MG63 (cell line): ENCODE results near the gene C12orf75. TPM values are rescaled to one million over a fixed set of nuclear protein-coding genes. Genes with fewer than 3 reads are reported as not detected.
"Not testable (repeated sequence)": the region's sequence is repeated elsewhere in the genome, so short reads cannot be mapped to it uniquely, and the experiment has no call there.

ENCODE experiments used
- DNase-seq: peaks from one replicate; pipeline ENCODE4 v3.0.0-alpha.2; 2020
- H3K27me3 ChIP-seq: fragments of 250-450 bp; sonication (Bioruptor Pico); 2 replicates; pipeline ENCODE4 v1.5.1; 2020; ENCODE audit warnings: mild to moderate bottlenecking, moderate library complexity
- H3K36me3 ChIP-seq: fragments of 250-450 bp; sonication (Bioruptor Pico); 2 replicates; pipeline ENCODE4 v1.5.1; 2020; ENCODE audit warnings: mild to moderate bottlenecking, moderate library complexity
- H3K4me3 ChIP-seq: fragments of 250-450 bp; sonication (Bioruptor Pico); 2 replicates; pipeline ENCODE4 v1.5.1; 2020; ENCODE audit warnings: mild to moderate bottlenecking, moderate library complexity
- H3K9me3 ChIP-seq: fragments of 250-450 bp; sonication (Bioruptor Pico); 2 replicates; pipeline ENCODE4 v1.5.1; 2020; ENCODE audit warnings: mild to moderate bottlenecking, moderate library complexity
- total RNA-seq: library from RNA; depleted of rRNA; stranded (reverse); fragments of >200 nt; shearing (Covaris generic); gene quantifications from 2 replicates; pipeline ENCODE4 v1.2.3, GENCODE V29; 2014; ENCODE audit warnings: low replicate concordance

The C12orf75 gene
- total RNA-seq, 1 experiment from 2014 or later, result 189 TPM

DNA sequence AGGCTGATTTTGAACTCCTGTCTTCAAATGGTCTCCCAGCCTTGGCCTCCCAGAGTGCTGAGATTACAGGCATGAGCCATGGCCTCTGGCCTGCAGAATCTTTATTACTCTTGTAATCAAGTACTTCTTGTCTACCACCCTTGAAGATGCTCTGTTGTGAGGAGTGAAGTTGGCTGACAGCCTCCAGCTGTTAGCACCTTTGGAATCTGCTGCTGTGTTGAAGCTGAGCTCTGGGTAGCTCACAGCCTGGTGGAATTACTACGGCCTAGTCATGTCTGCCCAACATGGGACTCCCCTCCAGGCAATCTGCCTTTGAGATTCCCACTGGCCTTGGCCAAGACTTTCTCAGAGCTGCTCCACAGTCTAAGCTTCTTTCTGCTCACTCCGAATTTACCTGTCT, 5.8 kb upstream of the C12orf75 start:
- Histone ChIP-seq H3K9me3 (no peaks in the 10 kb centered on the region), H3K4me3 (no peak overlapping the region), H3K27me3 (no peaks in the 10 kb centered on the region), H3K36me3 (no peaks in the 10 kb centered on the region)
- DNase-seq, result no peak

DNA sequence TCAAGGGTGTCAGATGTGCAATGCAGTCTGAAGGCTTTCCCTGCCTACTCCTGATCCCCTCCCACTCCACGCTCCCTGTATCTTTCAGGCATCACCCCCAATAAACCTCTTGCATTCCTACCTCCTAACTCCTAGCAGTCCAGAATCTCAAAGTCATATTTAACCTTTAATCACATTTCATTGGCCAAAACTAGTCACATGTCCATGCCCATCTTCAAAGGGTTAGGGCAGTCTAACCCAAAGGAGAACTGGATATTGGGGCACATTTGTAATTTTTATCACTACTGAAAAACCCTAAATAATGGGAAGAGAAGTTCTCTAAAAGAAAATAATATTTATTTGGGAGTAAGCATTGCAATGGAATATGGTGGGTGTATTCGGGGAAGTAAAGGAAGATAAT, 5.4 kb upstream of the C12orf75 start:
- Histone ChIP-seq H3K27me3 (no peaks in the 10 kb centered on the region), H3K4me3 (no peak overlapping the region), H3K9me3 (no peaks in the 10 kb centered on the region), H3K36me3 (no peaks in the 10 kb centered on the region)
- DNase-seq, result no peak

DNA sequence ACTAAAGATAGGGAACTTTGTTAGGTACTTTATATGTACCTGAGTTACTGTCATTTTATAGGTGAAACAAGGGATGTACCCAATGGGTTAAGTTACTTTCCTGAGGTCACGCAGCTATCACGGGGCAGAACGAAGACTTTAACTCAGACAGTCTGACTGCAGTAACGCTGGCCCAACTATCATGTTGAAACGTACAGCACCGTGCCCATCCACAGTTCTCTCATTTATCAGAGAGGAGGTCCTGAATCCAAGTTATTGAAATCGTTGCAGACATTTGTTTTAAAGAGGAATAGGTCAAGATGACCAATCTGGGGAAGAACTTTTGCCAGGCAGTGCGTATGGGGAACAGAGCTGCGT, 587 bp upstream of the C12orf75 start:
- no peaks in the 10 kb centered on the region for H3K27me3 ChIP-seq
- H3K36me3 ChIP-seq, result peaks cover 4% of the 10 kb centered on the region; the same call in 1 of the 2 replicates
- peak overlapping the region; percentile 75 for H3K4me3 ChIP-seq
- DNase-seq, result no peak
- no peaks in the 10 kb centered on the region for H3K9me3 ChIP-seq

DNA sequence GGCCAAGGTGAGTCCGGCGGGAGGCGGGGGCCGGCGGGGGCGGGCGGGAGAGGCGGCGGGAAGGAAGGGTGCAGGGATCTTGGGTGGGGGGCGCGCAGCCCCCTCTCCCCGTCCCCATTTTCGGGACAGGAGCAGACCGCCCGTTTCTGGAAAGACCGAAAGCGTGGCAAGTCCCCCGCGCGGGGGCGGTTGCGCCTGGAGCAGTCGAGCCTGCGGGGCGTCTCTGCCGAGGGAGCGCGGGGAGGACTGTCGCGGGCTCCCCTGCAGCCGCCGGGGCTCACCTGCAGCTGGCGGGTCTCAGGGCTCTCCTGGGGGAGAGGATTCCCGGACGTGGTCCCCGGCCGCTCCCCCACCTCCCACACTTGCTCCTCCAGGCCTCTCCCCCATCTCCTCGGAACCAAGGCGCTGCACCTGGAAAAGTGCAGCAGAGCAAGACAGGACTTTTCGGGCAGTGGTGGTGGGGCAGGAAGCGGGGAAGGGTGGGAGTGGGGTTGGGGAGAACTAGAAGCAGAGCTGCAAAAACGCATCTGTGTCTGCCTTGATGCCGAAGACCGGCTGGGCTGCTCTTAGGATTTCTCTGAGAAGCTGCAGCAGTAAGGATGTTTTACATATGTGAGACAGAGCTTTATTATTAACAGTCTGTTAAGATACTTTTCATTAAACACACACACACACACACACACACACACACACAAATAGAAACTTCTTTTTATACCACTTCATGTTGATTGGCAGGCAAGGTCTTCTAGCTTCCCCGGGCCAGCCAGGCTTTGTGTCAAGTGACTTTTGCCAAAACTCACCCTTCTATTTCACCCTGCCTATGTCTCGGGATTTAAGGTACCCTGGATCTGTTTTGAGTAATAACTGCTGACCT, 677 bp downstream of the C12orf75 start:
- H3K4me3 ChIP-seq, result peak overlapping the region; percentile 75
- no peaks in the 10 kb centered on the region for H3K9me3 ChIP-seq
- DNase-seq, result peak; percentile 23
- H3K36me3 ChIP-seq, result peaks cover 5% of the 10 kb centered on the region
- no peaks in the 10 kb centered on the region for H3K27me3 ChIP-seq

DNA sequence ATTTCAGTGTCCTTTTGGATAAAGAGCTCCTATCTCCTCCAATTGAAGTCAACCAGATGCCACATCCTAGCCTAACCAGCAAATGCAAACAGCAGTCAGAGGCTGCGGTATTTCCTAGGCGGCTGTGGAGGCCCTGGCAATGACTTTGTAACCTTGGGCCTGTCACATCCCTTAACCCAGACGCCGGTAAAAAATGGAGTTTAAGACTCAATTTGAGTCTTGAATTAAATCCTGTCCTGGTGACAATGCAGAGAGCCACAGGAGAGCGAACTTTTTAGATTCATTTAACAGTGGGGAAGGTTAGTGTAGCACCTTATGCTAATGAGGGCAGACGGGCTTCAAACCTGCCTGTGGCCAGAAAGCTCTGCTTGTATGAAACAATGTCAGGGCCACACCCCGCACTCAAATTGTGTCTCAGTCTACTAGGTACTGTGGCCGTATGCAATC, 1.3 kb downstream of the C12orf75 start:
- Histone ChIP-seq H3K27me3 (no peaks in the 10 kb centered on the region), H3K9me3 (no peaks in the 10 kb centered on the region), H3K36me3 (peaks cover 12% of the 10 kb centered on the region), H3K4me3 (peak overlapping the region; percentile 75)
- DNase-seq, result no peak

DNA sequence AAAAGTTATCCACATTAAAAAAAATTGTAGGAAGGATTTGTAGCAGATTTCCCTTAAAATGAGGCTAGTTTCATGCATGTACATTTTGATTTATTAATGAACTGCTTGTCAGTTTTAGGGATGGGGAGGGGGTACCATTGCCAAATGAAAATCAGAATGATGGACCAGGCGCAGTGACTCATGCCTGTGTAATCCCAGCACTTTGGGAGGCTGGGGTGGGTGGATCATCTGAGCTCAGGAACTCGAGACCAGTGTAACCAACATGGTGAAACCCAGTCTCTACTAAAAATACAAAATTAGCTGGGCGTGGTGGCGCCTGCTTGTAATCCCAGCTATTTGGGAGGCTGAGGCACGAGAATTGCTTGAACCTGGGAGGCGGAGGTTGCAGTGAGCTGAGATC, 1.8 kb downstream of the C12orf75 start:
- not testable (repeated sequence) for H3K9me3 ChIP-seq, H3K27me3 ChIP-seq, DNase-seq
- peaks cover 16% of the 10 kb centered on the region for H3K36me3 ChIP-seq
- peak overlapping the region; percentile 75 for H3K4me3 ChIP-seq

DNA sequence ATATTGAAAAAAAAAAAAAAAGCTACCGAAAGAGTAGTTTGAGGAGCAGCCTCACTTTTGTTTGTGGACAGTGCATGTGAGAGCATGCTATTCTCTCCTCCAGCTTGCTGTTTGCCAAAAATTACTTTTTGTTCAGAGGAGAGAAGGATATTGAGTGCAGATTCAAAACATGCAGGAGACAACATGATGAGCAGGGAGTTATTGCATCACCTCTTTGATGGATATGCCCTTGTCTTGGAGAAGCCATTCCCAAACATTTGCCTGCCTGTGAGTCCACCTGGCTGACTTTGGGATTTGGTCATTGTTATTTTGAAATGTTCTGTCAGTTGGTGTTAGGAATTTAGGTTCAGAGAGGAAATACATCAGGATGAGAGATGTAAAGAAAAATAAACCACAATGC, 2.4 kb downstream of the C12orf75 start:
- no peak for DNase-seq
- Histone ChIP-seq H3K9me3 (no peaks in the 10 kb centered on the region), H3K27me3 (no peaks in the 10 kb centered on the region), H3K4me3 (no peak overlapping the region), H3K36me3 (peaks cover 20% of the 10 kb centered on the region)

DNA sequence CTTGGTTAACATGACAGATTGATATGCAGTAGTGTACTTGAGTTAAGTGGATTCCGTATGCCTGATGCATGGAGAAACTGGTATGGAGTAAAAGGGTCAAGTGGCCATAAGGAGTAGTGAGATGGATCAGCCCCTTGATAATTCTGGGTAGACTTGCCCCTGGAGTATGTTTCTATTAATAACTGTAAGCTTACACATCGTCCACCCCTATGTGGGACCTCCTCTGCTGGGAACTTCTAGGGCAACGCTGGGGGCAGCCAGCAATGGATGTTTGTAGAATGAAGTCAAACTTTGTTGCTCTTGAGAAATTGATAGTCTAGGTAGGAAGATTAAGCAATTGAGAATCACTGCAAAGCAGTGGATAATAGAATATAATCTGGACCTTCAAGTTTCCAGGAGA, 3.5 kb downstream of the C12orf75 start:
- no peaks in the 10 kb centered on the region for H3K27me3 ChIP-seq
- H3K9me3 ChIP-seq, result no peaks in the 10 kb centered on the region
- DNase-seq, result no peak
- no peak overlapping the region for H3K4me3 ChIP-seq
- peaks cover 27% of the 10 kb centered on the region for H3K36me3 ChIP-seq

DNA sequence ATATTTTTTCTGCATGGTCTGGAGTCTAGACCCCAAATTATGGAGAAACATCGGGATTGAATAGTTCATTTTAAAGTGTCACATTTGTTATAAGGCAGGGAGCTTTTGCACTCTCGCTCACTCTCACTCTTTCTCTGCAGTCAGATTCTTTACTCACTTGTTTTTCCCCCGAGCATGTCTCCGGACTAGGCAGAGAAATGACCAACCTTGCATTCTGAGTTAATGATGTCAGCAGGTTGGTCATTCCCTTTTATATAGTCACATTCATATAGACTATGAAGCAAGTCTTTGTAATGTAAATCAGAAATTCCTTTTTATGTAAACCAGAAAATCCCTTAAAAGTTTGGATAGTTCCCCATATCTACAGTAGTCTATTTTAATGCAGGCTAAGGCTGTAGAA, 4.1 kb downstream of the C12orf75 start:
- H3K4me3 ChIP-seq, result no peak overlapping the region
- no peak for DNase-seq

DNA sequence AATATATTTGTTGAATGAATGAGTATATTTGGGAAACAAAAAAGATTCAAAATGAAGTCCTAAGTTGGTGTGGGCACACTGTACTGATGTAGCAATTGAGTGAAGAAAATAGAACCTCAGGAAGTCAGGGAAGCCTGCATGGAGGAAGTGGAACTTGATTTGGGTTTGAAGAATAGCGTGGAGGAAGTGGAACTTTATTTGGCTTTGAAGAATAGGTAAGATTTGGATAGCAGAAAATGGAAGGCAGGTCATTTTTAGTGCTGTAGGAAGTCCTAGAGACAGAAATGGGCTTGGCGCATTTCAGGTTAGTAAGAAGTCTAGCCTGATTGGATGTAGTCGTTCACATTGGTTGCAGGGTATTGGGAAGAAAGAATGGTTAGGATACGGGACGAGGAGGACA, 5.4 kb downstream of the C12orf75 start:
- H3K36me3 ChIP-seq, result peaks cover 38% of the 10 kb centered on the region
- no peaks in the 10 kb centered on the region for H3K27me3 ChIP-seq
- no peak for DNase-seq
- H3K4me3 ChIP-seq, result no peak overlapping the region
- H3K9me3 ChIP-seq, result peaks cover 5% of the 10 kb centered on the region

More for the DNA sequence above, 4.1 kb downstream of the C12orf75 start:
- peaks cover 28% of the 10 kb centered on the region for H3K36me3 ChIP-seq
- no peaks in the 10 kb centered on the region for H3K27me3 ChIP-seq
- no peaks in the 10 kb centered on the region for H3K9me3 ChIP-seq

DNA sequence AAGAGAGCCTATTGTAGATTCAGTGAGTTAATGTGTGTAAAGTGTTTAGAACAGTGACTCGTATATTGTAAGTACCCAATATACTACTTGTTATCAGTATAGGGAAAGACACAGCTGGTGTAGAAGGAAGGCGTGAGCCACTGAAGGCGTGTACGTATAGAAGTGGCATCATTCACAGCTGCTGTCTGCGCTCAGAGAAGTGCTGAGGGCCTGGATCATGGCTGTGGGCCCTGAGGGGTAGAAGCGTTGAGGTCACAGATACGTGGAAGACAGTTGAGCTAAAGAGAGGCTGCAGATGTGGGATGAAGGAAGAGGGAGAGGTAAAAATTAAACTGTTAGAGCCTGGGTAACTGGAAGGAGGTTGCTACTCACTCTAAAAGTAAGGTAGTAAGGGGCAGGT, 5.9 kb downstream of the C12orf75 start:
- Histone ChIP-seq H3K36me3 (peaks cover 42% of the 10 kb centered on the region), H3K9me3 (peaks cover 6% of the 10 kb centered on the region), H3K4me3 (no peak overlapping the region), H3K27me3 (no peaks in the 10 kb centered on the region)
- no peak for DNase-seq

DNA sequence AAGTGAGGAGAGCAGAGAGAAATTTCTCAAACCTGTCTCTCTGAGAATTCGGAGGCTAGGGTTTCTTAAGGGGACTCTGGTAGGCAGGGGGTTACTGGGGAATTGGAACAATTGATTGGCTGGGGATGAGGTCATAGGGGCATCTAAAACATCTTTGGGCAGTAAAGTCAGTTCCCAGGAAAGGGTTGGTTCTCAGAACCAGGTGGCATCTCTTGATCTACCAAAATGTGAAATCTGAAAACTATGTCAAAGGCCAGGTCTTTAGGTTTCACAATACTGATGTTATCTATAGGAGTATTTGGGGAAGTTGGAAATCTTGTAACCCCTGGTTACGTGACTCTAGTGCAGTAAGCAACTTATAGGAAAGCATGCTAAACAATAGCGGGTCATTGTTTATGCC, 6.9 kb downstream of the C12orf75 start:
- Histone ChIP-seq H3K4me3 (no peak overlapping the region), H3K27me3 (no peaks in the 10 kb centered on the region), H3K9me3 (peaks cover 8% of the 10 kb centered on the region), H3K36me3 (peaks cover 47% of the 10 kb centered on the region)
- DNase-seq, result no peak

DNA sequence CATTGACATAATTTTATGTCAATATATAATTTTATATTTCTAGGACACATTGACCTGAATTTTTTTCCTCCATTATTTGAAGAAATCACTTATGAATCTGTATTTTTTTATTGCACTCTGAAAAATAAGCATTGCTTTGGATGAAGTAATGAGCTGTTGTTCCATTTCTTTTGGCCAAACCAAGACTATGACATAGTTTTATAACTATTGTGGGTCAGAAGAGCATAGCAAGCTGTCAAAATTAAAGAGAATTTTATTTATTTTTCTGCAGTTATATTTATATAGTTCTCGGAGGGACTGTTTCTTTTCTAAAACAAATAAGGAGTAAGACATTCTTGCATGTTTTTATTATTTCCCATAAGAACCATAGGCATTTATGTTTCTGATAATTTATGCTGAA, 8.5 kb downstream of the C12orf75 start:
- peaks cover 42% of the 10 kb centered on the region for H3K36me3 ChIP-seq
- H3K27me3 ChIP-seq, result no peaks in the 10 kb centered on the region
- no peak overlapping the region for H3K4me3 ChIP-seq
- no peak for DNase-seq
- peaks cover 8% of the 10 kb centered on the region for H3K9me3 ChIP-seq

DNA sequence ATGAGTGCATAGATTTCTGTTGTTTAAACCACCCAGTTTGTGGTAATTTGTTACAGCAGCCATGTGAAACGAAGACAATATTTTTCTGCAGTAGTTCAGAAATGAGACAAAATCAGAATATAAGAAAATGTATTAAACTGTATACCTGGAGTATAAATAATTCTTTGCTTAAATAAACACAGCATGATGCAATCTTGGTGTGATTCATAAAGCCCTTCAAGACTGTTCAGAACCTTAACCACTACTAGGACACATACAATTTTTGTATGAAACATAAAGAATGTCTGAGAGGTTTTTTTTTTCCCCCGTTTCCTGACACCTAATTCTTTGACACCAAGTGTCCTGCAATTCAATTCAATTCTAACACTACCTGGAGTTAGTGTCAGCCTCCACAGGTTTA, 10.5 kb downstream of the C12orf75 start:
- DNase-seq, result no peak
- Histone ChIP-seq H3K36me3 (peaks cover 42% of the 10 kb centered on the region), H3K4me3 (no peak overlapping the region), H3K27me3 (no peaks in the 10 kb centered on the region), H3K9me3 (peaks cover 8% of the 10 kb centered on the region)

DNA sequence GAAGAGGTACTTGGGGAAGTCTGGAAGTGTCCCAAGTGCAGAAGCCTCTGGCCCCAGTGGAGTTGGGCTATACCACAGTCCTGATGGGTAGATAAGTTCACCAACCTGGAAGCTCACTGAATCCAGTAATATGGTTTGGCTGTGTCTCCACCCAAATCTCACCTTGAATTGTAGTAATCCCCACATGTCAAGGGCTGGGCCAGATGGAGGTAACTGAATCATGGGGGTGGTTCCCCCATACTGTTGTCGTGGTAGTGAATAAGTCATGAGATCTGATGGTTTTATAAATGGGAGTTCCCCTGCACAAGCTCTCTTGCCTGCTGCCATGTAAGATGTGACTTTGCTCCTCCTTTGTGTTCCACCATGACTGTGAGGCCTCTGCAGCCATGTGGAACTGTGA, 11.1 kb downstream of the C12orf75 start:
- H3K9me3 ChIP-seq, H3K4me3 ChIP-seq, DNase-seq, H3K27me3 ChIP-seq: not testable (repeated sequence)
- H3K36me3 ChIP-seq, result peaks cover 37% of the 10 kb centered on the region

DNA sequence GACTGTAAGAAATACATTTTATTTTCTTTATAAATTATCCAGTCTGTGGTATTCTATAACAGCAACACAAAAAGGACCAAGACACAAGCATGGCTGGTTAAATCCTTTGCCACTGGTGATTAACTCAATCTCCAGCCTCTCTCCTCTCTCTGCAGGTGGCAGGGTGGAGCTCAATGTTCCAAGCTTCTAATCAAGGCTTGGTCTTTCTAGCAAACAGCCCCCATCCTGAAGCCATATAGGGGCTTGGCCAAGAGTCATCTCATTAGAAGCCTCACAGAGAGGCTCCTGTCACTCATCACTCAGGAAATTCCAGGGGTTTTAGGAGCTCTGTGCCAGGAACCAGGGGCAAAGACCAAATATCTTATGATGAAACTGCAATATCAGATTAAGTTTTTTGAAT, 12.0 kb downstream of the C12orf75 start:
- Histone ChIP-seq H3K4me3 (no peak overlapping the region), H3K36me3 (peaks cover 31% of the 10 kb centered on the region), H3K27me3 (no peaks in the 10 kb centered on the region), H3K9me3 (peaks cover 8% of the 10 kb centered on the region)
- DNase-seq, result no peak

DNA sequence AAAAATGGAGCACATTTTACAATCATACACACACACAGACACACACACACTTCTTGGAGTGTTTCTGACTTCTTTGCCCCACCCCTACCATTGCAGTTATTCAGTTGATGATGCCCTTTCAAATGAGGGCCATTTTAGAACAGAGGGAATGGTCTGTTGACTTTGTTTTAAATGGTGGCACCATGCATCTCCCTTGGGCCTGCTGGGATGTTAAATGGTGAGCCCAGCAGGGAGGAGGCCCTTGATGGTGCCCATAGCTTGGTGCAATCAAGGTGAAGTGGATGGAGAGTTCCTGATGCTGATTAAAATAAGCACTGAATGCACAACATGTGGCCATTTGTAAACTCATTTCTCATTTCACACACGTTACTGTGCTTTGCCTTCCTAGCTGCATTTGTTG, 13.3 kb downstream of the C12orf75 start:
- DNase-seq, result no peak
- peaks cover 8% of the 10 kb centered on the region for H3K9me3 ChIP-seq
- H3K36me3 ChIP-seq, result peaks cover 33% of the 10 kb centered on the region
- H3K4me3 ChIP-seq, result no peak overlapping the region
- no peaks in the 10 kb centered on the region for H3K27me3 ChIP-seq

DNA sequence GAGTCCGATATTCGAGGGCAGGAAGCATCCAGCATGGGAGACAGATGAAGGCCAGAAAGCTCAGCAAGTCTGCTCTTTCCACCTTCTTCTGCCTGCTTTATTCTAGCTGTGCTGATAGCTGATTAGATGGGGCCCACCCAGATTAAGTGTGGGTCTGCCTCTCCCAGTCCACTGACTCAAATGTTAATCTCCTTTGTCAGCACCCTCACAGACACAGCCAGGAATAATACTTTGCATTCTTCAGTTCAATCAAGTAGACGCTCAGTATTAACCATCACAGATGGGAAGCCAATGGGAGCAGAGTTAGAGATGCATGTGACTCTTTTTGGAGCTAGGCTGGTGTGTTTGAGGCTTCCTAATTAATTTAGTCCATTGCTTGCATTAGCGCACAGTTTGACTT, 17.0 kb downstream of the C12orf75 start:
- Histone ChIP-seq H3K27me3 (no peaks in the 10 kb centered on the region), H3K4me3 (no peak overlapping the region), H3K36me3 (peaks cover 20% of the 10 kb centered on the region; the same call in 1 of the 2 replicates), H3K9me3 (no peaks in the 10 kb centered on the region)
- no peak for DNase-seq
